Measurements from ENCODE around the gene SPRR3.

SPRR3 gene, protein sequence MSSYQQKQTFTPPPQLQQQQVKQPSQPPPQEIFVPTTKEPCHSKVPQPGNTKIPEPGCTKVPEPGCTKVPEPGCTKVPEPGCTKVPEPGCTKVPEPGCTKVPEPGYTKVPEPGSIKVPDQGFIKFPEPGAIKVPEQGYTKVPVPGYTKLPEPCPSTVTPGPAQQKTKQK

DNA sequence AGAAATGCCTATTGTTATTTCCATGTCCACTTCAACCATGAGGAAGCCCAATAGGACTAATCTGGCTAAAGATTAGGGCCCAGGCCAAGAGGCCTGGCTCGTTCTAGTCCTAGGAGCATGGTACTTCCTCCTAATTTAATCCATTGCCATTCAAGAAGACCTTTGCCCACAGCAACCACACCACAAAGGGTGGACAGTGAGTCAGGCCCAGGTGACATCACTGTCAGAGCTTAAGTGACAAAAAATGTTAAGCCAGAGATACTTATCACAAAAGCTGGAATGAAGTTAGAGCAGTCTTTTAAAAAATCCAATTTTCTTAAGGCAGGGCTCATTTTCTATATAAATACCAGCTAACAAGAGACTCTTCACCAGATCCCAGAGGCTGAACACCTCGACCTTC is at the start of gene SPRR3:
Gene SPRR3 (plus strand): TSS at position 368 of the 400 bp plus-strand sequence. CDS start 1,272 bp downstream, outside the sequence.
- no peak for DNase-seq

DNA sequence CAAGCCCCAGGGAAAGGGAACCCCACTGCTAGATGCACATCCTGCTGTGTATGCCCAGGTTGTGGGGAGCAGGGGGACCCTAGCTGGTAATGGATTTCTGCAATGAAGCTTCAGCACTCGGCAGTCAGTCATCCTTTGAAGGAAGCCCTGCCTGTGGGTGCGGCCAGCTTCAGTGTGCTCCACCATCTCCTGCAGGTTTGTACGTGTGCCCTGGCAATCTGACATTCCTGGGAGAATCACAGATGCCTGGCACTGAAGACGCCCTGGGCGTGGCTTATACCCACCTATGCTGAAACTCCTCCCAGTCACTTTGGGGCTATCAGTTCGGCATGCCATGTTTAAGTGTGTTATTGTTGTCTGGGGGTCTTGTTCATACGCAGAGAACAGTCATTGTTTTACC is 47.8 kb upstream of the SPRR3 start:
- no peak for DNase-seq

DNA sequence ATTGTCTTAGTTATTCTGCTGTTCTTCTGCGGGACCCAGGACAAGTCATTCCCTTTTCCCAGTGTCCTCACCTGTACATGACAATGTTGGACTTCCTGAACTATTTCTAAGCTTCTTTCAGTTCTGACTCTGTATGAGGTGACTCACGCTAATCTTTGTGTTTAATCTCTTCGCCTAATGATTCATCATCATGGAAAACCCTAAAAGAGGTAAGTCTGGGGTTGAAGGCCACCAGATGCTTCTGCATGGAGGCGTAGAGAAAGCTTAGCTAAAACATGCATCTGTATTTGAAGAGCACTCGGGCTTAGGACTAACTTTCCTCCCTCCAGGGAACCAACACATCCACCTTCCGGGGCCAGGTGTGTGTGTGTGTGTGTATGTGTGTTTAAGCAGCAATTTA is 47.1 kb upstream of the SPRR3 start:
- no peak for DNase-seq

DNA sequence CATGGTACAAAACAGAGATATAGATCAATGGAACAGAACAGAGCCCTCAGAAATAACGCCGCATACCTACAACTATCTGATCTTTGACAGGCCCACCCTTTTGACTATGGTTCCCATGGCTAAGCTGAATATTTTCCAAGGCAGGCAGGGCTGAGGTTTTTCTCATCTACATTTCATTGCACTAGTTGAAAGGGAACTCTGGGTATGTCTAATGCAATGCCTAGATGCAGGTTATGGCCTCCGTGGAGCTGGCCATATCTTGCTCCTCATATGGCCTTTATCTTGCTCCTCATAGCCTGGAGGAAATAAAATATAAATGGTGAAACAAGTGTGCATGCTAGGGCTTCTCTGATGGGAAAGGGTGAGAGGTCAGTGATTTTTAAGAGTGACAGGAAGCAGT is 44.0 kb upstream of the SPRR3 start:
- no peak for DNase-seq

DNA sequence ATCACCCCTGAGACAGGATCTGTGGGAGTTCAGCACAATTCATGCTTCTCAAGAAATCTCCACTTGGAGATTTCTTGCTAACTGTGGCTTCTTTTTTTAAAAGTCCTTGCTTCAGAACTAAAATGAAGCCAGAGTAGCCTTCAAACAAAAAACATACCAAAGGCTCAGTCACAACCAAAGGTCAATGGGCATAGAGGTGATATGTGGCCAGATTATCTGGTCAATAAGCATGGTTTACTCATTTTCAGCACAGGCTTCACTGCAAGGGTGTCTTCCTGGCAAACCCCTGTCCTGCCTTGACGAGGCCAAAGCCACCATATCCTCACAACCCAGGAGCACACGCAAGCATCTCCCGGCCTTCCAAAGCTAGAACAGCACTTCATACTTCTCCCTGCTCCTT is 42.3 kb upstream of the SPRR3 start:
- DNase-seq: no peak

DNA sequence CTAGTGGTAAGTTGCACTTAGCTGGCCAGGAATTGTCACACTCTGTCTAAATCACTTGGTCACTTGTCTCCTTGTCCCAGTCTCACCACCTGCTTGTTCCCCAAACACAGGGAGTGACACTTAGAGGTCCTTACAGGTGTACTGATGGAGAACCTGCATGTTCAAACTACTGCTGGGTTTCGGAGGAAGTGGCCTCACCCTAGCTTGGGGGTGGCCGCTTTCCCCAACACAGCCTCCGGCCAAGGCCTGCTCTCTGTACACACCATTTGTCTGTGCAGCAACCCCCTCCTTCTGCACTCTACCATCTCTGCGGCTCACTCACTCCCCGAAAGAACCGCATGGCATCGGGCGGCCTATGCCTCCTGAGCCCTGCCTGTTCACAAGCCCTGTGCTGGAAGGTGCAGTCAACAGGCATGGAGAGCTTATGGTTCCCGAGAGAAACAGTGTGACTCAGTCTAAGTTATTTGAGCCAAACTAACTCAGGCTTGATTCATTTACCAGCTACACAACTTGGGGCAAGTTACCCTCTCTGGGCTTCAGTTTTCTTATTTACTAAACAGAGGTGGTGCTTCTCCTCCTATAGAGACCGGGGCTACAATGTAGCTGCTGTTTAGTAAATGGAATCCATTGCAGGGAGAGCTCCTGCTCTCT is 41.6 kb upstream of the SPRR3 start:
- no peak for DNase-seq

DNA sequence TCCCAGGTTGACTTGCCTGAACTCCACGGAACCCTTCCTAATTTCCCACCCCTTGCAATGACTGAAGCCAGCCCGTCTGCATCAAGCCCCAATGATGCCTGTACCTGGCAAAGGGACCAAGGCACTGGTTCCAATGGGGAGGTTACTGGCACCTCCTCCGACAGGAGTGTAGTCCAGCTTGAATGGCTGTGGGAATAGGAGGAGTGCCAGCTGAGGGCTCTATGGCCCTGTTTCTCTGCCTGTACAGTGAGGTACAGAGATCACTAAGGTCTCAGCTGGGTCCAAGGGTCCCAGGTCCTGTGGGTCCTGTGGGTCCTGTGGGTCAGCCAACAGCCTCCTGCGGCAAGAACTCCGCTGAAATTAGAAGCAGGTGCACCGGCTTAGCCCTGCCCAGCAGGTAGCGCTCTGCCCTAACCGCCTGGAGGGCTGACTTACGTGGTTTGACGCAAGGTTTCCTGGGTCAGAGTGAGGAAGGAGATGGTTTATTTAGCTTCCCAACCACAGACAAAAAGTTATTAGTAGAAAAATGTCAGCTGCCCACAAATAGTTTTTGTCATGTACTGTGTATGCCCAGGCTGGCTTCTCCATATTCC is 41.0 kb upstream of the SPRR3 start:
- no peak for DNase-seq

DNA sequence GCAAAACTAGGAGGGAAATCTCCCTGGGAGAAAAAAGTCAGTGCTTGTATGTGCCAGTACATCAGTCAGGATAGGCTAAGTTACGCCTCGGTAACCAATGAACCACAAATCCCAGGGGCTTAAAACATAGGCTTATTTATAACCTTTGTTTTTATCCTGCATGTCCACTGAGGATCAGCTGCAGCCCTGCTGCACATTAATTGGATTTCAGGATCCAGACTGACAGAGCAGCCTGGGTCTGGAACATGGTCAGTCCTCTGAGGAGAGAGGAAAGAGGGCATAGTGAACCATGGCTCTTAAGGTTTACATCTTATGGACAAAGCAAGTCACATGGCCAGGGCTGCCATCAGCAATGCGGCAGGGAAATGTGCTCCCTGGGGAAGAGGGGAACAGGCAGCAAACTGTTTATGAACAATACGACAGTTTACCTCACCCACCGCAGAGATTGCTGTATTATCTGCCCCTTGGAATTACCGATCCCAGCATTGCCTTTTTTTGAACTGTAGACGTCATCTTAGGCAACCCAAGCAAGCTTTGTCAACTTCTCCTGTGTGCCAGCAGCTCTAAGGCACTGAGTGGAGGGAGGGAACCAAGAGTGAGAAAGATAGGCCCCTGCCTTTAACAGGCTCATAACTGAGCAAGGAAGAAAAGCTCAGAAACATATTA is 40.2 kb upstream of the SPRR3 start:
- DNase-seq: no peak

DNA sequence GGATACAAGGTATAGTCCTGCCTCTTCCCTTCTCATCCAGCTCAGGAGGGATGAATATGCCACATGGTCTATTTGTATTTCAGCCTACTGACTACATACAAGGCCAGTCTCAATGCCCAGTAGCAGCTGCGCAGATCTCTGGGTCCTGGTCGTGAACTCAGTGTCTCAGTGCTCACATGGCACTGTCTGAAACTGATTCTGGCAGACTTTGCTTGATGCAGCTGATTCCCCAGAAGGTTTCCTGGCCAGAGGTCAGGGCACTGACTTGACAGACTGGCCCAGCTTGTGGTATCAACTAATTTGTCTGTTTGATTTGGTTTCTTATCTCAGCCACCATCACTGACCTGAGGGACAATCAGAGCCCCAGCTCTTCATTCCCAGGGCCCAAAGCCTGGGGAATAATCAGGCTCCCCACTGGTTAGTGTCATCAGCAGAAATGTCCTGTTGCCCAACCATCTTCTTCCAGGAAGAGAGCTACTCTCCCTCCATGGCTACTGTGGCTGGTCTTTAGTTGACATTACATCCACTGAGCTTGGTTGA is 38.6 kb upstream of the SPRR3 start:
- no peak for DNase-seq

DNA sequence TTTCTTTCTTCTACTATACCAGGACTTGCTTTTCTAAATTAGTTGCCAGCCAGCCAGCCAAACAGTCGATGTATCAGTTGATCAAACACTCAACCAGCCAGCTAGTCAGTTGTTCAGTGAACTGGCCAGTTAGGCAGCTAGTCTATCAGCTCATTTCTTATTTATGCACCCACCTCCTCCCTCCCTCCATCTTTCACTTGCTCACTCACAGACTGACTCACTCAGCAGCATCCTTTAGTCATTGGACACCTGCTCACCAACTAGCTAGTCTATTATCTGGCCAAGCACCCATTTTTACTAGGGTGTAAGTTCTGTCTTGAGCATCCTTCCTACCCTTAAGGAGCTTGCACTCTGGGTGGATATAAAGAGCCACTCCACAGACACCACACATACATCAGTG is 37.0 kb upstream of the SPRR3 start:
- DNase-seq: no peak

DNA sequence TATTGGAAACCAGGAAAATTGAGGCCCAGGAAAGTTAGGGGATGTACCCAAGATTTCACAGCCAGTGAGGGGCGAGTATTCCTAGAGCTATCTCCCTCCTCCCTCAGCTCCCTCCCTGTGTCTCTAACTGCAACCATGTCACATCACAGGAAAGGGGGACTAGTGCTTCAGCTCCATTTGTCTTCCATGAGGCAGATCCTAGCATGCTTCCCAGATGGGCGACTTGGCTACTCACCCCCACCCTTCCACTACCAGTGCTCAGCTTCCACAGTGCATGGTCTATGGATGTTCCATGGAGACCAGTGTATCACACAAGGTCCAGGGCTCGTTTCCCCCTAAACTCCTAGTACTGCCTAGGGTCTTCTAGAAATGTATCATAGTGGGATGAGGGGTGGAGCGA is 35.7 kb upstream of the SPRR3 start:
- no peak for DNase-seq

DNA sequence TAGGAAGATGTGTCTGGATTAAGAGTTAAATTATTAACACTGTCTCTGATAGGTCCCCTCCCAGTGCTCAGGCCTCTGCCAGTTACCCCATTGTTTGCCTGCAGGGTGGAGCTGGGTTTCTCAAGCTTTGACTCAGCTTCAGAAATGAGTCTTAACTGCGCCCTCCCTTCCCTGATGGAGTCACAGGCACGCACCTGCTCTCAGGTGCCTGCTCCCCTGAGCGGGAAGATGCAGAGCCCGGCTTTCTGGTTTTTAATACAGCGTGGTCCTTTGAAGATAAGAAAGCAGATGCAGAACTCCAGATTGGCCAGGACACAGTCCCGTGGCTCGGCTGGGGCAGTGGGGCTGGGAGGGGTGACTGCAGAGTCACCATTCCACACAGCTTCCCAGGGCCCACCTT is 34.3 kb upstream of the SPRR3 start:
- no peak for DNase-seq

DNA sequence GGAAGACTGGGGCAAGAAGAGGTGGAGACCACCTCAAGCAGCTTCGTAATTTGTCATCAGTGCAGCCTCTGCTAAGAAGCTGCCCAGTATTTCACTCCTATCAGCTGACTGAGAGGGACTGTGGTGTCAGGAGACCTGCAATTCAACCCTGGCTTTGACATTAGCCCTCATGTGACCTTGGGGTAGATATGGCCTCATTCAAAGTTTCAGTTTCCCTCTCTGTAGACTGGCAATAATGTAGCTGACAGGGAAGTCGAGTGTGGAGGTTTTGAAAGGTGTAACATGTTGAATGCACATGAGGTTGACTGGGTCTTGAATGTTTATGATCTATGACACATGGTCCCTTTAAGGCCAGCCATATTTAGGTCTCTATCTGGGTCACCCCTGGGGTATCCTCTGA is 33.3 kb upstream of the SPRR3 start:
- no peak for DNase-seq

DNA sequence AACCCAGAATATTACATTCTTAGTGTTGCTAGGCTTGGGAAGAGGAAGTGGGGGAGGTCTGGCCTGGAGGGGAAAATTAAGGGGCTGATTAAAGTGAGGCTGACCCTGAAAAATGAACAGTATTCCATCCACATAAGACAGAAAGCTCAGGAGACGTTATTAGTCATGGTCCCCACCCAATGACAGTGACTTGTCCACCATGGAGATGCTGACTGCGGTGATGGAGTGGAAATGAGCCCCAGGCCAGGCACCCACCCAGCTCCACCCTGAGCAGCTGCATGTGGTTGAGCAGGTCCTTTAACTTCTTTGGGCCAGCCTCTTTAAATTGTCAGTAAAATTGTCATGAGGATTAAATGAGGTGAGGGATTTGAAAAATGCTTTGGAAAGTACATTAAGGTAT is 32.5 kb upstream of the SPRR3 start:
- DNase-seq: no peak

DNA sequence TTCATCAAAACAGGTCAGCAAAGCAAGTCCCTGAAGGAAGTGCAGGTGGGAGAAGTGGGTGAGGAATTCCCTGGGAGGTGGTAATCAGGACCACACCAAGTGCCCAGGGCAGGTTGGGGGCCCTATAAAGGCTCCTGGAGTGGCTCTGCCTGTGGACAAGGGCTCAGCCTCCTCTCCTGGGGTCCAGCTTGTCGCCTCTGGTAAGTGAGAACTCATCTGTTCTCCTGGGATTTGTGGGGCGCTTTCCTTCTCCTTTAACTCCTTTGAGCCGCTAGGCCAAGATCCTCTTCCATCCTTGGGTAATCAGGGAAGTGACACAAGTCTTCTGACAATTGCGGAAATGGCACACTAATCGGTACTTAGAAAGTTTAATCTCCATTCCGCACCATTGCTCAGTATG is 31.1 kb upstream of the SPRR3 start, which contains the start of gene SPRR4:
Gene SPRR4 (plus strand): TSS at position 154 of the 400 bp plus-strand sequence. CDS start 1,243 bp downstream, outside the sequence.
- DNase-seq: no peak

DNA sequence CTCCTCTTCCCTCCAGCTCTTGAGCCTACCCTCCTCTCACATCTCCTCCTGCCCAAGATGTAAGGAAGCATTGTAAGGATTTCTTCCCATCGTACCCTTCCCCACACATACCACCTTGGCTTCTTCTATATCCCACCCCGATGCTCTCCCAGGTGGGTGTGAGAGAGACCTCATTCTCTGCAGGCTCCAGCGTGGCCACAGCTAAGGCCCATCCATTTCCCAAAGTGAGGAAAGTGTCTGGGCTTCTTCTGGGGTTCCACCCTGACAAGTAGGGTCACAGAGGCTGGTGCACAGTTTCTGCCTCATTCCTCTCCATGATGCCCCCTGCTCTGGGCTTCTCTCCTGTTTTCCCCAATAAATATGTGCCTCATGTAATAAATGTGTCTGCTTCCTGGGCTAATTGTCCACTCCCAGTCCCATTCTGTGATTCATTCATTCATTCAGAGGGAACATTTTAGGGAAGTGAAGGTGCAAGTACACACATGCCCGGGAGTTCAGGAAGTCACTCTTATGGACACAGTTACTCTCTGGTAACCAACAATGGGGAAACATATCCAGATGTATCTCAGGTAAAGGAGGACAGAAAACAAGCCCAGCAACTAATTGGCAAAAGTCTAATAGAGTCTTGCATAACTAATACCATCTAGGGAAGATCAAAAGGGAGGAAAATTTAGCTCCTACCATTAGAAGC is 29.2 kb upstream of the SPRR3 start:
- DNase-seq: no peak

DNA sequence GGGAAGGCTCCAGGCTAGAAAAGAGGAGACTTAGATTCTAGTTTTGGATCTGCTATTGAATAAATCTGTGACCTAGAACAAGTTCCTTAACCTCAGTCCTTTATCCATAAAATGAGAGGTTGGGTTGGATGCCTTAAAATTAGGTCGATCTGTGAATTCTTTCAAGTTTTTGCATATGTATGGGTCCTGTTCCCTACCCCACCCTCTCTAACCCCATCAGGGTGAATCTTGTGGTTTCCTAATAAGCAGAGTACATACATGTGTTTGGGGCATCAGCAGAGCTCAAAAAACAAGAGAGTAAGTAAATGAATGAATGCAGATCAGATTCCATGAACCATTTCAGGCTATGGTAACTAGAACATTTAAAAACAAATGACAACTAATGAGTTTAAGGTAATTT is 24.9 kb upstream of the SPRR3 start:
- no peak for DNase-seq

DNA sequence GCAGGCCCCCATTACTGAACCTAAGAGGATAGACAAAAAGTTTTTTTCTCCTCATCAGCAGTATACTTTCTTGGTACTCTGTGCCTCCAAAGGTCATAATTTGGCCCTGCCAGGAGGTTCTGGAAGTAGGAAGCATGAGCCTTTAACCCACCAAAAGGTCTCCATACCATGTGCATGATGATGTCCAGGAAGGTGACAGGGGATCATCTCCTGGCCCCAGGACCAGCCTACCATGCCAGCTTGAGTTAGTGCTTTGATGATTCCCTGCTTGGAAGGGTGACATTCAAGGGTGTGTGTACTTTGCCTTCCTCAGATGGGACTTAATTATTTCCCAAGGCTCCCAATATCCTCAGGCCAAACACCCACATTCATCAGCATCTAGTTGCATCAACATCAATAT is 23.9 kb upstream of the SPRR3 start:
- no peak for DNase-seq

DNA sequence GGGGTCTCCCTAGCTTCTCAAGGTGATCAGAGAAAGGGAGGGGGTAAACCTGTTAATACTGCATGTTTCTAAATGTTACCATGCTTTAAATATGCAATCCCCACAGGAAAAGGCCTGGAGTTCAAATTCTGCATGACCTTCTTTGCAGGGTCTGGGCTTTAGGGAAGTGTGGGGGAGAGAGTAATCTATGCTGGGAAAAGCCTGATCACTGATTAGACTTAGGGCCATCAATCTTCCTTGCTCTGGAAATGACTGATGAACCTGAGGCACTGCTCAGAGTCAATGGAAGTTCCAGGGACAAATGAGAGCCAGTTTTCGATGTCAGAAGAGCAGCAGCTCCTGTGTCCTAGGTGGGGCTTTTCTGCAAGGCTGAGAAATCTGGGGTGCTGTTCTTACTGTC is 20.9 kb upstream of the SPRR3 start:
- no peak for DNase-seq

DNA sequence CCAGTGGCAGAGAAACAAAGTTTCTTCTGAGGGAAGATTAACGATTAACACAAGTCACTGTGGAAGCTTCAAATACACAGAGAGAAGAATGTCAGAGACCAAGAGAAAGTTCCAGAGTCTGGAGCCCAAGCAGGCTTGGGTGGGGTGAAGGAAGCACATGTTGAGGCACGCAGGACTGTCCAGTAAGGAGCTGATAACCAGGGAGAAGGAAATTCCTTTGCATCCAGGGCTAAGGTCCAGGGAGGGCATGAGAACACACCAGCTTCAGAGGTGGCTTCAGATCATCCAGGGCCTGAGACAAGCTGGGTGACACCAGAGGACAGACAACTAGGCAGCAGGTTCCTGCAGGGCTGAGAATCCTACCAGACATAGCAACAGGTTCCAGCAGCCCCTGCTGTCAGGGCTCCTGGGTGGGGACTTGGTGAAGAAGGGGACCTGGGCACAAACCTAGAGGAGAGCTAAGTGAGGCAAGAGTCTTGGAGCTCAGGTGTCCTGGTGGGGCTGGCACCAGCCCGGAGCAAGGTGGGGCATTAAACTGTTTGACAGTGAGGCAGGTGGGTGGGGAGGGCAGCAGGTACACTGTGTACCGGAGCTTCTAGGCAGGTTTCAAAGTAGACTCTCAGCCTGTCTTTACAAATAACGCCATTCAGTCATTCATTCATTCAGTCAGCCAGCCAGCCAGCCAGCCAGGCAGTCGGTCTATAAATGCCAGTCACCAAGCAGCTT is 20.2 kb upstream of the SPRR3 start:
- DNase-seq: no peak

DNA sequence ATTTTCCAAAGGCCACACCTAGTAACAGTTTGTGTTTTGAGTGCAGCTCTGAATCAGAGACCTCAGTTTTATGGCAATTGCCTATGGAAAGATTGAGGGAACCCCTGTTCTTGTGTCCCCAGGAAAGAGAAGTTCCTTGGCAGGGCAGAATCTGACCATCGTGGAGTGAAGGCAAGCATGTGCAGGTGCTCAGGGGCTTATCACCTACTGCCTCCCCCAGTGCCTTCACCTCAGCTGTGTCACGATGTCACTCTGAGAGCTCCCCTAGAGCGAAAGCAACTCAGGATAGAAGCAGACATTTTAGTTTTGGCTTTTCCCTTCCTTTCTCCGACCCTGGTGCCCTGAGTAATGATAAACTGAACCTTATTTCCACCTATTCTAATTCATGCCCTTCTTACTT is 19.5 kb upstream of the SPRR3 start:
- no peak for DNase-seq

DNA sequence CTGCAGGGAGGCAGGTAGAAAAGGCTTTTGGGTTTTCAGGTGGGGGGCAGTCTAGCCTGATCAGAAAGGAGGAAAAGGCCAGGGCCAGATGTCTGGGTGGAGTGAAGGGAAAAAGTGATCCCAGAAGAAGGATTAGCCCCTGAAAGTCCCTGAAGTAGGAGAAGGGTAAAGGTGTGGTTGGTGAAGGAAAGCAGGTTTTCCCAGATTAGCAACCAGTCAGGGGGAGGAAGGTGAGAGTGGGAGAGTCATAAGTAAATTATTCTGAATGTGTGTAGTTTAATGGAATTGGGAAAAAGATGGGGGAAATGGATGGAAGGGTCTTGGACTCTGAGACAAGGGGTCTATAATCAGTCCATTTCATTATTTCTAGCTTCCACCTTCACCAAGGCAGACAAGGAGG is 18.3 kb upstream of the SPRR3 start:
- DNase-seq: no peak

DNA sequence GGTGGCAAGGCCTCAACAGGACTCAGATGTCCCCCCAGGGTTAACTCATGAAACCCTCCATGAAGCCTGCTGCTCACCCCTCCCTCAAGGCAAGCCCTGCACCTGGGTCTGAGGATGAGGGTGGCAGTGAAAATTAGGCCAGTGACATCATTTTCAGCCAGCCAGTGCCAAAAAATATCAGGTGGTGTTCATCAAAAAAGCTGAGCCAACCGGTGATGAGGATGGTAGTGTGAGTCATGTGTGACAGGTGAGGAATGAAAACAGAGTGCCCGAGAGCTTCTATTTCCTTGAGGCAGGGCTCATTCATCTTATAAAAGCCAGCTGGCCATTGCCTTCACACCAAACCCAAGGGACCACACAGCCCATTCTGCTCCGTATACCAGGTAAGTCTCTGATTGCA is 17.8 kb upstream of the SPRR3 start, which contains the start of gene SPRR1A:
Gene SPRR1A (plus strand): TSS at position 339 of the 400 bp plus-strand sequence. CDS start 1,150 bp downstream, outside the sequence.
- no peak for DNase-seq

All from stimulated activated CD4-positive, alpha-beta T cell treated with anti-CD3 and anti-CD28 coated beads, Interleukin-4, amount 100 ng/mL, for 24 hours (primary cell).